GM19239 (cell line): ENCODE data around the gene SIGLEC9.
"Not testable (repeated sequence)": the region's sequence is repeated elsewhere in the genome, so short reads cannot be mapped to it uniquely, and the experiment has no call there.

Experiments used
- DNase-seq: peaks from one replicate; pipeline ENCODE4 v3.0.0; 2011; ENCODE audit warnings: low spot score; ENCODE audit not compliant: insufficient read length
- FAIRE-seq: peaks from 2 replicates; lab custom pipeline; 2011; peaks lifted over from hg19 to GRCh38; lab: Jason Lieb, UNC

SIGLEC9 gene

DNA sequence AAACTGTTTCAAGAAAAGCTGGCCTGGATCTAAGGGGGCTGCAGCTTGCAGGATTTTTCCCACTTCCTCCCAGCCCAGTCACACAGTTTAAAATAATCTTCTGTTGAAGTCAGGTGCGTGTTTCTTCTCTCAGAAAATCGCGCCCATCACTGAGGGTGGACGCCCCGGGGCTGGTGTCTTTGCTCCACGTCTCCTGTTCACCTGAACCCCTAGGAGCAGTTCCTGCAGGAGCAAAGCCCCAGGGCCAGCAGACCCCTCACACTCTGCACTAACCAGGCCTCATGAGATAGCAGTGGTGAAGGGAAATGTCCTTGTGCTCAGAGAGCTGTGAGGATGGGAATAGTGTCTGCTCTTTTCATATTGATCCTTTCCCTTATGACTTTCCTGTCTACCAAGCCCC lies 16.5 kb downstream of the SIGLEC9 start:
- DNase-seq = no peak

DNA sequence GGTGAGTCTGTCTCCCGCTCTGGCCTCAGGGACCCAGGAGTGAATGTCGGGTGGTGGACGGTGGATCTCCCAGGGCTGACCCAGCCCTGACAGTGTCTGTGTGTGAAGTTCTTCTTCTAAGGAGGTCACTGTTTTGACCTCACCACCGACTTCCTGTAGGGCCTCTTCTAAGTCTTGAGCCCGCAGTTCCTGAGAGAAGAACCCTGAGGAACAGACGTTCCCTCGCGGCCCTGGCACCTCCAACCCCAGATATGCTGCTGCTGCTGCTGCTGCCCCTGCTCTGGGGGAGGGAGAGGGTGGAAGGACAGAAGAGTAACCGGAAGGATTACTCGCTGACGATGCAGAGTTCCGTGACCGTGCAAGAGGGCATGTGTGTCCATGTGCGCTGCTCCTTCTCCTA lies 17.4 kb downstream of the SIGLEC9 start, which contains the start of gene SIGLEC7:
SIGLEC7 (plus strand) TSS at position 183 of the 400 bp plus-strand sequence; CDS start at position 252, 69 bp downstream.
- DNase-seq = no peak
- FAIRE-seq = no peak

More for the DNA sequence above, 16.5 kb downstream of the SIGLEC9 start:
- FAIRE-seq = no peak

DNA sequence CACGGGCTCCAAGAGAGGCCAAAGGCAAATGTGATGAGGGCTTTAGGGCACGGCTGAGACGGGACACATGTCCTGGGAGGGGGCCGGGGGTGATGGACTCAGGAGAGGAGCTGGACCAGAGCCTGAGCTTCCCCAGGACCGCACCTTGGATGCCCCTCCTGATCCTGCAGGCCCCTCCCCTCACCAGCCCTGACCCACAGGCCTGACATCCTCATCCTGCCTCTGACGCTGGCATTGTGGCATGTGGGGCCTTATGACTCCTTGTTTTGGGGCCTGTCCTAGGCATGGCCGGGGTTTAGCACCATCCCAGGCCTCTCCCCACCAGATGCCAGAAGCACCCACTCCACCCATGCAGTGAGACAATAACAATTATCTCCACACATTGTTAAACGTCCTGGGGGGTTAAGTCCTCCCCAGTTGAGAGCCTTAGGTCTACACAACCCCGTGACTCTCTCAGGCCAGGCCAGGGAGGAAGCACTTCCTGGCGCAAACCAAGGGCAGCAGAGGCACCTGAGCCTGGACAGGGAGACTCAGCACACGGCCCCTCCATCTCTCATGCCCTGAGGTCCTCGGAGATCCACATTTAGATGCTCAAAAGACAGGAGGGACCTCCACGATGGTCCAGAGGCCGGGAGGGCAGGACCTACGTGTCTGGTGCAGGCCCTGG lies 18.2 kb downstream of the SIGLEC9 start:
- not testable (repeated sequence) for FAIRE-seq, DNase-seq

DNA sequence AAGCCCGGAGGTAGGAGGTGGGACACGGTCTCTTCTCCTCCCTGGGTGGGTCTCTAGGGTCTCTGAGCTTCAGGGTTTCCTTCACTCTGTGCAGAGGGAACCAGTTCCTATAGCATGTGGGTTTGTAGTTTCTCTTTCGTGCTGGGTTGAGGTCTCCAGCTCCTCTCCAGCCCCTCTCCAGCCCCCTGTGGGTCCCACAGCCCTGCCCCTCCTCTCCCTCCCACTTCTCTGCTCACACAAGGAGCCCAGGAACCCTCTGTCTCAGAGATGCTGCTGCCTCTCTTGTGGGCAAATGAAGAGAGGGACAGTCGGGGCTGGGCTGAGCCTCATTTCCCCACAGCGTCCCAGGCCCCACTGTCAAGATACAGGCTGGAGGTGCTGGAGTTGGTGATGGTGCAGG lies 18.8 kb downstream of the SIGLEC9 start:
- FAIRE-seq (no peak), DNase-seq (no peak)

- FAIRE-seq = no peak
Measured at GRCh38 chr19:51144482-51145045, 19.9 kb downstream of the SIGLEC9 start.

DNA sequence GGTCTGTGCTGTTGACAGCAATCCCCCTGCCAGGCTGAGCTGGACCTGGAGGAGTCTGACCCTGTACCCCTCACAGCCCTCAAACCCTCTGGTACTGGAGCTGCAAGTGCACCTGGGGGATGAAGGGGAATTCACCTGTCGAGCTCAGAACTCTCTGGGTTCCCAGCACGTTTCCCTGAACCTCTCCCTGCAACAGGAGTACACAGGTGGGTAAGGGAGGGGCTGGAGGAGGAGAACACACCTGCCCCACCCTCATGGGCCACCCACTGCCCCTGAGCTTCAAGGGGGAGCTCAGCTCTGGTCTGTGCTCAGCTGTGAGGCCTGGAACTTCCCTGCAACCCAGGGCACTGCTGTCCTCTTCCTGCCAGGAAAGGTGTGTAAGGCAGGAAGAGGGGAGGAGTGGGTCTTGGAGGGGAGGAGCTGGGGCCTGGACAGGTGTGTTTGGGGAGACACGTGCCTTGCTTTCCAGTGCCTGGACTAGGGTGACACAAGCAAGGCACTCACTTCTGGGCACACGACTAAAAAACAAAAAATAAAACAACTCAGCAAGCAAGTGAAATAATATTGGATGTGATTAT lies 21.3 kb downstream of the SIGLEC9 start:
- FAIRE-seq = no peak
- DNase-seq = no peak

More at GRCh38 chr19:51144482-51145045, 19.9 kb downstream of the SIGLEC9 start:
- DNase-seq = no peak

- DNase-seq (no peak), FAIRE-seq (no peak)
Measured at GRCh38 chr19:51146751-51147150, 22.0 kb downstream of the SIGLEC9 start.

- DNase-seq = no peak
- FAIRE-seq = no peak
Measured at GRCh38 chr19:51147663-51148062, 23.0 kb downstream of the SIGLEC9 start.

- FAIRE-seq (no peak), DNase-seq (no peak)
Measured at GRCh38 chr19:51148580-51148979, 23.9 kb downstream of the SIGLEC9 start.

GRCh38 chr19:51150627-51151026 lies 25.9 kb downstream of the SIGLEC9 start:
- DNase-seq (no peak), FAIRE-seq (no peak)

GRCh38 chr19:51156710-51157109 lies 32.0 kb downstream of the SIGLEC9 start:
- no peak for DNase-seq
- no peak for FAIRE-seq

GRCh38 chr19:51157265-51157664 lies 32.6 kb downstream of the SIGLEC9 start:
- no peak for FAIRE-seq
- no peak for DNase-seq

- FAIRE-seq (peak; percentile 67), DNase-seq (peak; percentile 38)
Measured at GRCh38 chr19:51158474-51159129, 33.9 kb downstream of the SIGLEC9 start.

GRCh38 chr19:51159656-51160055 lies 35.0 kb downstream of the SIGLEC9 start:
- FAIRE-seq (no peak), DNase-seq (no peak)

GRCh38 chr19:51161266-51161665 lies 36.6 kb downstream of the SIGLEC9 start:
- no peak for FAIRE-seq

GRCh38 chr19:51161867-51162496 lies 37.3 kb downstream of the SIGLEC9 start:
- DNase-seq (no peak), FAIRE-seq (no peak)

More at GRCh38 chr19:51161266-51161665, 36.6 kb downstream of the SIGLEC9 start:
- no peak for DNase-seq

DNA sequence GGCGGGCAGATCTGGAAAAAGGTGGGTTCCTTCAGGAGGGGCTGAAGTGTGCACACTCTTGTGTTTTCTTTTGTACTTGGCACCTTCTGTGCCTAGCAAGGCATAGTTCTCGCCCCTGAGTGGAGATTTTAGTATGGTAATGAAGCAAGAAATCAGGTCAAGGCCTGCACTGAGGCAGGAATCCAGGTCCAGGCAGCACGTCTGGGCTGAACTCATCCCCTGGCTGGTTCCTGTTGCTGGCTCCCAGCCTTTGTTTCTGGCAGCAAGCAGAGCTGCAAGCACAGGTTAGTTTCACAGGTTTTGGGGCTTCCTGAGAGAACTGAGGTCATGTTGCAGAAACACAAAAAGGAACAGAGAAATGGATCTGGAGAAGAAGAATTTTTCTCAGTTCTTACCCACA lies 38.6 kb downstream of the SIGLEC9 start:
- DNase-seq = no peak
- FAIRE-seq = no peak

DNA sequence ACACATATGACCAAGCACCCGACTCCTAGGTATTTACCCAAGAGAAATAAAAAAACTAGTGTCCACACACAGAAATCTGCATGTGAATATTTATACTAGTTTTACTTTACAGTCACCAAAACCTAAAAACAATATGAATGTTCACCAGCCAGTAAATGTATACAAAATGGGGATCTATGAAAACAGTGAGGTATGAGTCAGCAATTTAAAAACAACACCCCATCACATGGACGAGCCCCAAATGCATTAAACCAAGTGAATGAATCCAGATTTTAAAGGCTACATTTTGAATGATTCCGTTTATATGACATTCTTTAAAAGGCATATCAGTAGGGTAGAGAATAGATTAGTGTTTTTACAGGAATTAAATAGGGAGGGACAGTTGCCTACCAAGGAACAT lies 39.5 kb downstream of the SIGLEC9 start:
- FAIRE-seq (no peak), DNase-seq (no peak)

GRCh38 chr19:51166846-51167490 lies 42.3 kb downstream of the SIGLEC9 start:
- DNase-seq = no peak
- no peak for FAIRE-seq
